H1 (cell line): Measurements from ENCODE around the gene INPP4A. TPM values are rescaled to one million over a fixed set of nuclear protein-coding genes. Genes with fewer than 3 reads are reported as not detected.

Experiments
- ATF2 ChIP-seq: IDR thresholded peaks from 2 replicates; pipeline ENCODE4 v1.6.1; 2012; ENCODE audit warnings: low read length, inconsistent platforms
- BCL11A ChIP-seq, 2 experiments: IDR thresholded peaks; one replicate each; pipeline ENCODE4 v1.6.1; 2011; ENCODE audit warnings: low read depth in 2 of 2, low read length in 2 of 2, mild to moderate bottlenecking in 2 of 2
- EGR1 ChIP-seq: IDR thresholded peaks from 2 replicates; pipeline ENCODE4 v1.6.1; 2011; ENCODE audit warnings: low read depth, low read length, borderline replicate concordance
- MAFK ChIP-seq: IDR thresholded peaks from 2 replicates; pipeline ENCODE4 v1.6.1; 2012; ENCODE audit warnings: low read depth, mild to moderate bottlenecking, improper control_type of control experiment, low read length
- NANOG ChIP-seq: IDR thresholded peaks from 2 replicates; pipeline ENCODE4 v1.6.1; 2011; ENCODE audit warnings: low read length, low read depth, mild to moderate bottlenecking, inconsistent platforms; ENCODE audit not compliant: insufficient read depth, poor library complexity, severe bottlenecking
- polyA plus RNA-seq, 7 experiments: library from polyadenylated mRNA; depleted of rRNA in 3 of 7; stranded (reverse) in 5 of 7; unstranded in 2 of 7; fragments of >200 nt in 5 of 7; fragments of 200-250 nt in 2 of 7; gene quantifications; 1 replicate in 5 of 7; 2 replicates in 1 of 7; 4 replicates in 1 of 7; pipeline versions ENCODE4 v1.2.1 to v1.2.3, GENCODE V29; 2011 to 2013; ENCODE audit warnings: missing spikeins in 2 of 7, mixed read lengths in 2 of 7
- total RNA-seq: library from RNA; stranded (reverse); fragmentation: NEBNext Ultra II Directional; extraction: Animal tissue kit (Norgen Biotek cat#: 25700); gene quantifications from 2 replicates; pipeline ENCODE4 v1.2.1, GENCODE V29; 2021

The INPP4A gene
- total and polyA plus RNA-seq, 2 of the 8 experiments (the other 6 are each of a cell fraction or from before 2014, with no cell fraction given): 25.6 to 34.3 TPM

DNA sequence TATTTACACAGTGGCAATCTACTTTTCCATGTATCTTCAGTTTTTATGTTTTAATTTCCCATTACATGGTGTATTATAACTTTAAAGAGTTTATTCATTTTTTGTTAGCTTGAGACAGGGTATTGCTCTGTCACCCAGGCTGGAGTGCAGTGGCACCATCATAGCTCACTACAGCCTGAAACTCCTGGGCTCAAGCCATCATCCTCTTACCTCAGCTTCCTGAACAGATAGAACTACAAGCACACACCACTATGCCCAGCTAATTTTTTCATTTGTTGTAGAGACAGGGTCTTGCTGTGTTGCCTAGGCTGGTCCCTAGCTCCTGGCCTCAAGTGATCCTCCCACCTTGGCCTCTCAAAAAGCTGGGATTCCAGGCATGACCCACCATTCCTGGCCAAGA, 96.8 kb downstream of the INPP4A start (continued):
- TF ChIP-seq BCL11A (IDR thresholded peaks at IDR 0.05; ENCODE audit: low read depth in 2 of 2, low read length in 2 of 2): no peak
- TF ChIP-seq ATF2: no peak
- TF ChIP-seq EGR1: no peak
- TF ChIP-seq NANOG: no peak
- TF ChIP-seq MAFK: no peak
